Pancreas (tissue), 10 donors: ENCODE results near the gene CHST8. TPM values are rescaled to one million over a fixed set of nuclear protein-coding genes. Genes with fewer than 3 reads are reported as not detected.

Experiments
- ATAC-seq, 4 donors: fragments of 200-7000 bp; cut with Tn5 transposase; one replicate each; pipeline versions ENCODE4 v1.8.0 to v1.9.1; 2020; ENCODE audit warnings: mild to moderate bottlenecking in 4 of 4, moderate library complexity in 4 of 4
- DNase-seq, 6 donors: peaks; one replicate each; pipeline ENCODE4 v3.0.0-alpha.2; 2020
- FAIRE-seq: peaks from 2 replicates; lab custom pipeline; 2012; peaks lifted over from hg19 to GRCh38; lab: Jason Lieb, UNC
- H3K27ac ChIP-seq, 4 donors: fragments of 200-600 bp; sonication (generic); 1 replicate in 3 of 4; 2 replicates in 1 of 4; pipeline versions ENCODE4 v1.5.0 to v1.8.0; 2020
- H3K27me3 ChIP-seq, 4 donors: fragments of 200-600 bp; one replicate each; pipeline ENCODE4 v1.8.0; 2021
- H3K36me3 ChIP-seq, 3 donors: fragments of 200-600 bp; sonication (generic) in 1 of 3; one replicate each; pipeline versions ENCODE4 v1.5.0 to v1.8.0; 2020 to 2021
- H3K4me1 ChIP-seq, 3 donors: fragments of 200-600 bp; one replicate each; pipeline ENCODE4 v1.8.0; 2021
- H3K4me3 ChIP-seq, 4 donors: fragments of 200-600 bp; sonication (generic) in 2 of 4; one replicate each; pipeline versions ENCODE4 v1.5.0 to v1.8.0; 2020 to 2021
- H3K9me3 ChIP-seq, 4 donors: fragments of 200-600 bp; one replicate each; pipeline ENCODE4 v1.8.0; 2021
- CTCF ChIP-seq, 4 donors: fragments of 200-600 bp; sonication (generic) in 3 of 4; IDR thresholded peaks; one replicate each; pipeline versions ENCODE4 v1.5.0 to v1.8.0; 2021; ENCODE audit warnings: antibody characterized with exemption in 4 of 4
- WGBS, 2 donors: extraction: QIAGEN DNeasy Blood & Tissue Kit; methylation state at CpG; one replicate each; pipeline ENCODE4 v1.1.7; 2013; 5-methylcytosine and 5-hydroxymethylcytosine counted together
- intact Hi-C, 3 donors: fragments of 100-400 bp; cut with DNase I; formaldehyde crosslinking; loops; one replicate each; pipeline versions ENCODE4 v1.11.1 to v1.14.2; 2022
- polyA plus RNA-seq, 2 donors: library from polyadenylated mRNA; stranded (reverse); fragments of 200-250 nt; gene quantifications; one replicate each; pipeline ENCODE4 v1.2.3, GENCODE V29; 2013
- total RNA-seq, 6 donors: library from RNA; stranded (reverse); fragmentation: NEBNext Ultra II Directional in 4 of 6; extraction: Animal tissue kit (Norgen Biotek cat#: 25700) in 4 of 6; gene quantifications; one replicate each; pipeline versions ENCODE4 v1.2.1 to v1.2.4, GENCODE V29; 2021 to 2023
- donor health status: healthy with polysubstance abuse.
- donor health status: DM: no; HTN: no; CAD: no; lungs with moderate emphysema.
- donor health status: DM: no; HTN: no; CAD: no.
- donor health status: control.
- donor health status: control.
- donor health status: Bipolar disorder and iron deficiency.
- donor health status: DM: yes; HTN: yes; CAD: no.
- donor health status: DM: no; HTN: no; CAD: no.
- donor health status: DM: no; HTN: no; CAD: no.
- donor health status: DM: yes; HTN: yes; CAD: no.

CHST8 gene
- total and polyA plus RNA-seq, 8 donors, result 0.41 to 3.6 (median 0.89) TPM

- intact Hi-C loops, result no loop called here
- ATAC-seq, result no peak
- no peak for FAIRE-seq
These were observed 101.8 kb downstream of the CHST8 start for GRCh38 chr19:33723512-33723911.

GRCh38 chr19:33724021-33724720 is 102.4 kb downstream of the CHST8 start:
- WGBS, 2 donors, result 69 to 87% methylated on average over 15 of the region's 15 CpGs
- DNase-seq, result no peak
- no peak for TF ChIP-seq CTCF (IDR thresholded peaks at IDR 0.05)
- FAIRE-seq, result no peak
- no peaks in the 10 kb centered on the region for H3K36me3 ChIP-seq
- no peaks in the 10 kb centered on the region for H3K27me3 ChIP-seq
- H3K9me3 ChIP-seq, result no peaks in the 10 kb centered on the region
- intact Hi-C loops, result no loop called here
- no peak overlapping the region for H3K4me3 ChIP-seq
- no peak for ATAC-seq
- no peak overlapping the region for H3K27ac ChIP-seq
- H3K4me1 ChIP-seq, result no peaks in the 10 kb centered on the region

More at GRCh38 chr19:33723512-33723911, 101.8 kb downstream of the CHST8 start:
- 66 to 78% methylated on average over 3 of the region's 3 CpGs for WGBS, 2 donors
- Histone ChIP-seq H3K36me3 (no peaks in the 10 kb centered on the region), H3K27me3 (no peaks in the 10 kb centered on the region), H3K9me3 (no peaks in the 10 kb centered on the region), H3K27ac (no peak overlapping the region), H3K4me1 (no peaks in the 10 kb centered on the region), H3K4me3 (no peak overlapping the region)
- no peak for DNase-seq
- no peak for TF ChIP-seq CTCF (IDR thresholded peaks at IDR 0.05)

- Histone ChIP-seq H3K36me3 (no peaks in the 10 kb centered on the region), H3K9me3 (no peaks in the 10 kb centered on the region), H3K27ac (no peak overlapping the region), H3K27me3 (no peaks in the 10 kb centered on the region), H3K4me3 (no peak overlapping the region), H3K4me1 (no peaks in the 10 kb centered on the region)
- no peak for DNase-seq
- no peak for ATAC-seq
- FAIRE-seq, result no peak
- no peak for TF ChIP-seq CTCF (IDR thresholded peaks at IDR 0.05)
- intact Hi-C loops, result no loop called here
- WGBS, 2 donors, result 52 to 79% methylated on average over 7 of the region's 7 CpGs
These were observed 102.9 kb downstream of the CHST8 start for GRCh38 chr19:33724721-33725060.

GRCh38 chr19:33725567-33725966 is 103.8 kb downstream of the CHST8 start:
- no peak for ATAC-seq
- no peak for TF ChIP-seq CTCF (IDR thresholded peaks at IDR 0.05)
- H3K36me3 ChIP-seq, result no peaks in the 10 kb centered on the region
- intact Hi-C loops, result no loop called here
- no peaks in the 10 kb centered on the region for H3K9me3 ChIP-seq
- no peak overlapping the region for H3K27ac ChIP-seq
- DNase-seq, result no peak
- WGBS, 2 donors, result 66 to 81% methylated on average over 9 of the region's 9 CpGs
- H3K27me3 ChIP-seq, result no peaks in the 10 kb centered on the region
- H3K4me3 ChIP-seq, result no peak overlapping the region
- H3K4me1 ChIP-seq, result no peaks in the 10 kb centered on the region
- FAIRE-seq, result no peak

- Histone ChIP-seq H3K27ac (no peak overlapping the region), H3K4me1 (no peaks in the 10 kb centered on the region), H3K9me3 (no peaks in the 10 kb centered on the region), H3K27me3 (no peaks in the 10 kb centered on the region), H3K36me3 (no peaks in the 10 kb centered on the region), H3K4me3 (no peak overlapping the region)
- ATAC-seq (no peak), DNase-seq (no peak), FAIRE-seq (no peak)
- intact Hi-C loops, result no loop called here
- no peak for TF ChIP-seq CTCF (IDR thresholded peaks at IDR 0.05)
- 64 to 71% methylated on average over 11 to 12 of the region's 12 CpGs for WGBS, 2 donors
These were observed 105.0 kb downstream of the CHST8 start for GRCh38 chr19:33726756-33727155.
